Suprapubic skin (tissue), 4 donors: ENCODE data around the gene PDIA6.
"Not testable (repeated sequence)": the region's sequence is repeated elsewhere in the genome, so short reads cannot be mapped to it uniquely, and the experiment has no call there.

ENCODE experiments used
- CTCF ChIP-seq, 2 donors: fragments of 200-600 bp in 1 of 2; fragments of 450-650 bp in 1 of 2; sonication (generic) in 1 of 2; IDR thresholded peaks; one replicate each; pipeline ENCODE4 v1.5.1; 2016 to 2019; ENCODE audit warnings: antibody characterized with exemption in 2 of 2, mild to moderate bottlenecking in 1 of 2, moderate library complexity in 1 of 2
- POLR2A ChIP-seq, 2 donors: fragments of 450-650 bp; IDR thresholded peaks; one replicate each; pipeline ENCODE4 v1.6.1; 2017; ENCODE audit warnings: antibody characterized with exemption in 2 of 2, mild to moderate bottlenecking in 2 of 2, moderate library complexity in 2 of 2
- POLR2AphosphoS5 ChIP-seq, 3 donors: sonication (generic); formaldehyde crosslinking; IDR thresholded peaks; one replicate each; pipeline ENCODE4 v1.6.1; 2017; ENCODE audit warnings: antibody characterized with exemption in 3 of 3

- TF ChIP-seq POLR2A, CTCF, POLR2AphosphoS5 (IDR thresholded peaks at IDR 0.05): not testable (repeated sequence)
These were observed 866 bp upstream of the PDIA6 start for GRCh38 chr2:10813163-10814138.
